RWPE1 (cell line): ENCODE measurements around the gene PC.
A peak's percentile ranks its signal among the peaks of the same experiment; 100 is the strongest.

ENCODE experiments used
- CTCF ChIA-PET: fragments of 350-600 bp; sonication (Branson Sonifier 250); formaldehyde crosslinking; extraction: SDS; loops from one replicate; lab custom pipeline; 2021; lab: Yijun Ruan, JAX
- POLR2A ChIA-PET: fragments of 400-600 bp; formaldehyde crosslinking; extraction: SDS; loops from one replicate; lab custom pipeline; 2020; ENCODE audit warnings: antibody characterized with exemption; ENCODE audit not compliant: low non-redundant PET; lab: Yijun Ruan, JAX
- DNase-seq: peaks from one replicate; pipeline ENCODE4 v3.0.0; 2012; ENCODE audit warnings: low spot score
- H3K27ac ChIP-seq: fragments of 450-650 bp; 2 replicates; pipeline ENCODE4 v1.5.1; 2017
- TF ChIP-seq, protein P1 (sequence below): fragments of 450-650 bp; conservative IDR thresholded peaks from 2 replicates; pipeline ENCODE4 v1.5.1; 2017; ENCODE audit warnings: low read depth, mild to moderate bottlenecking

The PC gene

DNA sequence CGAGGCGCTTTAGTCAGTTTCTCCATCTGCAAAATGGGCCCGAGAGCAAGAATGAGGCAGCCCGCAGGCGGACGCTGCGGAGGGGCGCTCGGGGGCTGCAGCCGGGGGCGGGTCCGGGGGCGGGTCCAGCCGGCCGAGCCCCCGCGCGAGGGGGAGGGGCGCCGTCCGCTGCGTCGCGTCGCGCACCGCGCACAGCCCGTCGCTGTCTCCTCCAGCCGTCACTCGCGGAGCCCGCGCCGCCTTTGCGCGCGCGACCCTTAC lies 282 bp downstream of the PC start:
- CTCF ChIA-PET, result no interaction called here
- POLR2A ChIA-PET, result no interaction called here
- H3K27ac ChIP-seq, result peak overlapping the region; percentile 81
- TF ChIP-seq, protein P1, sequence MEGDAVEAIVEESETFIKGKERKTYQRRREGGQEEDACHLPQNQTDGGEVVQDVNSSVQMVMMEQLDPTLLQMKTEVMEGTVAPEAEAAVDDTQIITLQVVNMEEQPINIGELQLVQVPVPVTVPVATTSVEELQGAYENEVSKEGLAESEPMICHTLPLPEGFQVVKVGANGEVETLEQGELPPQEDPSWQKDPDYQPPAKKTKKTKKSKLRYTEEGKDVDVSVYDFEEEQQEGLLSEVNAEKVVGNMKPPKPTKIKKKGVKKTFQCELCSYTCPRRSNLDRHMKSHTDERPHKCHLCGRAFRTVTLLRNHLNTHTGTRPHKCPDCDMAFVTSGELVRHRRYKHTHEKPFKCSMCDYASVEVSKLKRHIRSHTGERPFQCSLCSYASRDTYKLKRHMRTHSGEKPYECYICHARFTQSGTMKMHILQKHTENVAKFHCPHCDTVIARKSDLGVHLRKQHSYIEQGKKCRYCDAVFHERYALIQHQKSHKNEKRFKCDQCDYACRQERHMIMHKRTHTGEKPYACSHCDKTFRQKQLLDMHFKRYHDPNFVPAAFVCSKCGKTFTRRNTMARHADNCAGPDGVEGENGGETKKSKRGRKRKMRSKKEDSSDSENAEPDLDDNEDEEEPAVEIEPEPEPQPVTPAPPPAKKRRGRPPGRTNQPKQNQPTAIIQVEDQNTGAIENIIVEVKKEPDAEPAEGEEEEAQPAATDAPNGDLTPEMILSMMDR, result no peak
- no peak for DNase-seq

DNA sequence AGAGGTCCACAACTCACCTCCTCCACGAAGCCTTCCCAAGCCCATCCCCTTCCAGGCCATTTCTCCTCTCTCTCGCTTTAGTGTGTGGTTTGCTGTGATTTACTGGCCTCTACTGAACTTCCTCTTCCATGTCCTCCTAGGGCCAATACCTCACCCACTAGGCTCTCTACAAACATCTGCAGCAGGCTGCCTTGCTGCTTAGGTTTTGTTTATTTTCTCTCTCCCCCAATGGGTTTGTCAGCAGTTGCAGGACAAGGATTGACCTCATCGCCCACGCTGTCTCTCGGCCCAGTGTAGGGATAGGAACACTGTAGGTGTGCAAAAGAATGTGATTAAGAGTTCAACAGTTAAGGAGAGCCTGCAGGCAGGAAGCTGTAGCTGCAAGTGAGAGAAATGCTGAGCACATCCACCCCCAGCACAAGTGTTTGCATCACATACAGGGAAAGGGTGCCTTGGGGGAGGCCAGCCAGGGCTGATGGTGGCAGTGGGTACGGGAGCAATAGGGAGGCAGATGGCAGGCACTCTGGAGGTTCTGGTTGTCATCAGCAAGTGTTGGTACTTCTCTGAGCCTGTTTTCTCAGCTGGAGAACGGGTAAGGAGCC lies 1.4 kb downstream of the PC start:
- TF ChIP-seq, protein P1, result no peak

DNA sequence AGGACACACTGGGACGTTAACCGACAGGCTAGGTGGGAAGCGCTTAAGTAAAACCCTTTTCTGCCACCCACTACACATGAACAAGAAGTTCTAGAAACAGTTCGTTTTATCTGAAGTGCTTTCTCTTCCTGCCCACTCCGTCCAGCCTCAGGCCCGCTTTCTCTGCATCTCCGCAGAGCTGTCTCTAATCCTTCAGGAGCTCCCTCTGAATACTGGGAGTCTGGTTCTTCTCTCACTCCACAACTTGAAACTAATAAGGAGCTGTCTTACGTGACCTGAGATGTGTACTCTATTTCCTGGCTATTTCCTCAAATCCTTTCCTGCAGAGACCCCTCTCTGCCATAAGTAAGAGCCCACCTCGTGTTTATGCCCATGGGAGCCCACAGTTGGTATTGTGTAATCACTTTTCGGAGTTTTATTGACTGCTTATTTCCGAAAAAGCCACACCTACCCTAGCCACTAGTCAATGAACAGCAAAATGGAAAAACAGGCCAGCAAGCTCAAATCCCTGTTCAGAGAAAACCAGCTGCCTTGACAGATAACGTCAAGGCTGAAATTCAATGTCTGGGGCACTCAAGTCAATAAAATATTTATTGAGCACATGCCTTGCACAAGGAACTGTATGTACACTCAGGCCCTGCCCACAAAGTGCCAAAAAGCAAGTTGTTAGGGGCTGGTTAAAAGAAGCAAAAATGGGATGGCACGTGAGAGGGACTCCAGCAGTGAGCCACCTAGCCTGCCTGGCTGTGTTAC lies 4.9 kb downstream of the PC start:
- TF ChIP-seq, protein P1, result no peak
- CTCF ChIA-PET, result interaction anchor here (0.6 kb wide), 1 partner anchor 11 kb away, joined by 5 read pairs; no protein-coding TSS in a partner anchor
- H3K27ac ChIP-seq, result peak overlapping the region; percentile 76; the same call in 1 of the 2 replicates
- DNase-seq, result no peak
- POLR2A ChIA-PET, result no interaction called here

More for the DNA sequence above, 1.4 kb downstream of the PC start:
- ChIA-PET CTCF (interaction anchor here (0.6 to 0.8 kb wide), 3 partner anchors 29 to 539 kb away, joined by 3 to 5 read pairs (median 3); no protein-coding TSS in a partner anchor), POLR2A (no interaction called here)
- peak; percentile 52 for DNase-seq
- peak overlapping the region; percentile 81 for H3K27ac ChIP-seq

DNA sequence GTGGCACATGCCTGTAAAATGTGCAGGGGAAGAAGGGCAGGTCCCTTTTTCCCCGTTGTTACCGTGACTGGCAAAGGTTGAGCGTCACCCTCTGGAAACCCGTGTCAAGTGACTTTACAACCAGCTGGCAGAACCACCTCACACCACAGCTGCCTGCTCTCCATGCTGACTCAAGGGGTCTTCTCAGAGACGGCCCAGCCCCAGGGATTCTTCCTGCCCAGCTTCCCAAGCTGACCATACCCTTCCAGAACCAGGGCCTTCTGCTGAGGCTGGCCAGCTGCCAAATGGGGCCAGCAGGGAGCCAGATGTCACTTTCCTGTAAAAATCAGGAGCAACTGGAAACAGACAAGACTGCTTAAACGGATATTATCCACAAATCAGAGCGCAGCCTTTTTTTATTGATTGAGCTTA lies 6.3 kb downstream of the PC start:
- no peak for DNase-seq
- POLR2A ChIA-PET, result no interaction called here
- TF ChIP-seq, protein P1, result no peak

DNA sequence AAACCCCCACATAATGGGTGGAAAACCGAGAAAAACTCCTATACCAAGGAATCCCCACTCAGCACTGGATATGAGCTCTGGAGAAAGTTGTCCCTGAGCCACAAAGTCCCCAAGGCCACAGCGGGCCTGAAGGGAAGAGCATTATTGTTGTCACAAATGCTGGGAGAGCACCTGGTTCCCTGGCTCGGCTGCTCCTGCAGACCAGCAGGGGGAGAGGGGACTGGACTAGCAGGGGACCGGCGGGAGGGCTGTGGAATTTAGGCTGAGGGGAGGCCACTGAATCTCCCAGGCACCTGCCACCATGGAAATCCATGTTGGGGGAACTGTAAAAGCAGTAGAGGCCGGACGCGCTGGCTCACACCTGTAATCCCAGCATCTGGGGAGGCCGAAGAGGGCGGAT lies 7.0 kb downstream of the PC start:
- DNase-seq, result no peak
- POLR2A ChIA-PET, result no interaction called here
- CTCF ChIA-PET, result interaction anchor here (0.7 to 1.2 kb wide), 2 partner anchors 28 to 35 kb away, joined by 3 to 4 read pairs; no protein-coding TSS in a partner anchor
- H3K27ac ChIP-seq, result peak overlapping the region; percentile 76
- TF ChIP-seq, protein P1, result no peak

More for the DNA sequence above, 6.3 kb downstream of the PC start:
- H3K27ac ChIP-seq, result peak overlapping the region; percentile 76
- CTCF ChIA-PET, result interaction anchor here (0.7 to 1.2 kb wide), 2 partner anchors 29 to 36 kb away, joined by 3 to 4 read pairs; no protein-coding TSS in a partner anchor

DNA sequence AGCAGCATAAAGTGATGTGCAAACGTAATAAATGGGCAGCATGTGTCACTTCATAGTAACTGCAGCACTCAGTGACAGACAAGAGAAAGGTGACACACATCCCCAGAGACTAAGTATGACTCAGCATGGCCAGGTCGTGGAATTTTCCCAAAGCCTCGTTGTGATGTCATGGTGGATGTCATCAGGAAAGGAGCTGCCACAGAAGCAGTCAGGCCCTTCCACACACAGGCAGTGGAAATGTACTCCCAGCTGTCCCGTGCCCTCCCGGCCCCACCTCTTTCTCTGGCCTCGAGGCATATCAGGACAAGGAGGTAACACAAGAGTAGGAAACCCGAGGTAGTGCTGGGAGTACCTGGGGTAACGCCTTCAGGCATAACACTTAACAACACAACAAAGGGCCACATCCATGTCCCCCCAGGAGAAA lies 8.1 kb downstream of the PC start:
- no peak for DNase-seq
- peak overlapping the region; percentile 76 for H3K27ac ChIP-seq
- POLR2A ChIA-PET, result no interaction called here
- TF ChIP-seq, protein P1, result no peak
- CTCF ChIA-PET, result no interaction called here
